K562 (cell line): ENCODE data around the gene SMIM22. TPM values are rescaled to one million over a fixed set of nuclear protein-coding genes. Genes with fewer than 3 reads are reported as not detected.

Experiments used
- ATAC-seq: fragments of 200-7000 bp; cut with Tn5 transposase; 3 replicates; pipeline ENCODE4 v1.9.1; 2020; ENCODE audit warnings: moderate library complexity
- BruUV-seq: library from RNA; stranded (reverse); fragments of 400-500 nt; replicated peaks from 2 replicates; lab custom pipeline; 2021; lab: Mats Ljungman, UMichigan
- CTCF ChIA-PET: fragments of 300-600 bp; formaldehyde crosslinking; extraction: SDS; loops from one replicate; lab custom pipeline; 2021; ENCODE audit warnings: low intra/inter-chr PET ratio; lab: Yijun Ruan, JAX
- POLR2A ChIA-PET: fragments of 300-600, 350-650 bp; sonication (Branson Sonifier 250); formaldehyde crosslinking; extraction: SDS; loops from one replicate; lab custom pipeline; 2021; ENCODE audit warnings: antibody characterized with exemption, inconsistent platforms; lab: Yijun Ruan, JAX
- DNase-seq, 4 experiments: peaks; one replicate each; pipeline versions ENCODE4 v3.0.0 to v3.0.0-alpha.2; 2011 to 2018; ENCODE audit warnings: low spot score in 3 of 4, mixed read lengths in 3 of 4; ENCODE audit errors: extremely low read depth in 1 of 4
- FAIRE-seq: peaks from 2 replicates; lab custom pipeline; 2011; peaks lifted over from hg19 to GRCh38; lab: Jason Lieb, UNC
- H2AFZ ChIP-seq: 2 replicates; pipeline ENCODE4 v1.6.0; 2011; ENCODE audit warnings: low read depth, low read length, control low read depth, inconsistent platforms
- H3K27ac ChIP-seq: fragments of 200-600 bp; 3 replicates; pipeline ENCODE4 v1.8.0; 2011; ENCODE audit warnings: low read depth, mild to moderate bottlenecking, control low read depth, inconsistent platforms, low read length, moderate library complexity, mixed read lengths; ENCODE audit errors: extremely low read depth
- H3K27me3 ChIP-seq, 2 experiments: fragments of 300-600 bp in 1 of 2; 2 replicates in 1 of 2; 3 replicates in 1 of 2; pipeline versions ENCODE4 v1.6.0 to v1.8.0; 2011; ENCODE audit warnings: inconsistent platforms in 2 of 2, low read length in 2 of 2, mild to moderate bottlenecking in 1 of 2, mixed read lengths in 1 of 2, moderate library complexity in 1 of 2; ENCODE audit not compliant: control insufficient read depth in 2 of 2, insufficient read depth in 2 of 2
- H3K36me3 ChIP-seq: fragments of 300-600 bp; 3 replicates; pipeline ENCODE4 v1.8.0; 2011; ENCODE audit warnings: mild to moderate bottlenecking, low read length, inconsistent platforms; ENCODE audit not compliant: control insufficient read depth, insufficient read depth
- H3K4me1 ChIP-seq, 2 experiments: fragments of 200-600 bp in 1 of 2; replicated peaks in 1 of 2; 2 replicates in 1 of 2; 3 replicates in 1 of 2; pipeline versions ENCODE4 v1.5.1 to v1.8.0; 2011; ENCODE audit warnings: inconsistent platforms in 2 of 2, low read length in 2 of 2, mild to moderate bottlenecking in 1 of 2, mixed read lengths in 1 of 2, moderate library complexity in 1 of 2; ENCODE audit not compliant: control insufficient read depth in 2 of 2, insufficient read depth in 2 of 2
- H3K4me2 ChIP-seq: 2 replicates; pipeline ENCODE4 v1.6.1; 2011; ENCODE audit warnings: low read length, control low read depth, inconsistent platforms, mixed read lengths; ENCODE audit not compliant: insufficient read depth
- H3K4me3 ChIP-seq: fragments of 200-600 bp; sonication (generic), shearing (Covaris generic); 2 replicates; pipeline ENCODE4 v1.5.1; 2016; ENCODE audit warnings: control low read depth, inconsistent platforms
- H3K79me2 ChIP-seq: fragments of 200-600 bp; 3 replicates; pipeline ENCODE4 v1.8.0; 2011; ENCODE audit warnings: low read length, inconsistent platforms; ENCODE audit not compliant: control insufficient read depth, insufficient read depth
- H3K9ac ChIP-seq, 2 experiments: 2 replicates each; pipeline versions ENCODE4 v1.6.0 to v1.6.1; 2011; ENCODE audit warnings: low read depth in 2 of 2, low read length in 2 of 2, control low read depth in 1 of 2, inconsistent platforms in 1 of 2, mild to moderate bottlenecking in 1 of 2, mixed read lengths in 1 of 2; ENCODE audit not compliant: insufficient read depth in 1 of 2
- H3K9me1 ChIP-seq: one replicate; pipeline ENCODE4 v1.6.0; 2011; ENCODE audit warnings: inconsistent platforms, mild to moderate bottlenecking, low read length, moderate library complexity; ENCODE audit not compliant: control insufficient read depth, insufficient read depth
- H3K9me3 ChIP-seq: replicated peaks from 2 replicates; pipeline ENCODE4 v1.5.1; 2011; ENCODE audit warnings: low read depth, low read length, inconsistent platforms; ENCODE audit not compliant: control insufficient read depth, insufficient read depth
- H4K20me1 ChIP-seq: replicated peaks from 2 replicates; pipeline ENCODE4 v1.6.1; 2011; ENCODE audit warnings: low read length, inconsistent platforms, mixed read lengths; ENCODE audit not compliant: control insufficient read depth, insufficient read depth
- BHLHE40 ChIP-seq: IDR thresholded peaks from 2 replicates; pipeline ENCODE4 v1.6.1; 2011; ENCODE audit warnings: low read length, improper control_type of control experiment
- NELFE ChIP-seq: IDR thresholded peaks from 2 replicates; pipeline ENCODE4 v1.6.1; 2011; ENCODE audit warnings: mild to moderate bottlenecking; ENCODE audit not compliant: insufficient read depth, insufficient read length
- POLR2G ChIP-seq: fragments of 200-400 bp; formaldehyde crosslinking; IDR thresholded peaks from 2 replicates; pipeline ENCODE4 v1.6.1; 2017; ENCODE audit warnings: low read depth, mild to moderate bottlenecking, antibody characterized with exemption, low read length, moderate library complexity
- WGBS: fragments of 100-300 bp; shearing (Covaris generic); methylation state at CpG from one replicate; pipeline ENCODE4 v1.1.6; 2016; ENCODE audit warnings: low coverage, mixed read lengths; ENCODE audit not compliant: insufficient coverage; ENCODE audit errors: missing lambda C conversion rate; 5-methylcytosine and 5-hydroxymethylcytosine counted together
- in situ Hi-C: fragments of 300-500 bp; cut with MboI; formaldehyde crosslinking; loops from 4 replicates; pipeline ENCODE4 v1.15.0; 2018; ENCODE audit warnings: inconsistent platforms, mixed read lengths
- intact Hi-C: fragments of 100-400 bp; cut with micrococcal nuclease; formaldehyde crosslinking; loops from 2 replicates; pipeline ENCODE4 v1.14.2; 2022
- polyA plus RNA-seq, 8 experiments: library from polyadenylated mRNA; depleted of rRNA in 4 of 8; stranded (reverse) in 5 of 8; unstranded in 3 of 8; fragments of >200 nt; fragmentation: Nextera tagmentation in 2 of 8; fragmentation: Illumina TruSeq in 1 of 8; extraction: Ambion mirVana in 2 of 8; extraction: Trizol in 1 of 8; gene quantifications; 2 replicates each; pipeline versions ENCODE4 v1.2.1 to v1.2.3, GENCODE V29; 2011 to 2014; ENCODE audit warnings: inconsistent platforms in 1 of 8, missing spikeins in 1 of 8
- total RNA-seq, 7 experiments: library from RNA; depleted of rRNA in 6 of 7; stranded (reverse); fragments of >200 nt in 6 of 7; fragmentation: Illumina TruSeq in 2 of 7; extraction: Trizol in 2 of 7; gene quantifications; 2 replicates each; pipeline versions ENCODE4 v1.2.1 to v1.2.3, GENCODE V29; 2011 to 2021; ENCODE audit warnings: low replicate concordance in 1 of 7
- TF ChIP-seq, protein P1 (sequence below): sonication (generic); formaldehyde crosslinking; IDR thresholded peaks from 2 replicates; pipeline ENCODE4 v1.8.1; 2023; ENCODE audit warnings: missing genetic modification reagents, mild to moderate bottlenecking, borderline replicate concordance
- TF ChIP-seq, protein P2 (sequence below): sonication (generic); formaldehyde crosslinking; IDR thresholded peaks from 2 replicates; pipeline ENCODE4 v1.8.1; 2022; ENCODE audit warnings: missing genetic modification reagents
- TF ChIP-seq, protein P3 (sequence below), 2 experiments: fragments of 450-650 bp in 1 of 2; sonication (generic) in 1 of 2; formaldehyde crosslinking in 1 of 2; IDR thresholded peaks in 1 of 2; conservative IDR thresholded peaks in 1 of 2; 2 replicates each; pipeline versions ENCODE4 v1.6.1 to v1.8.1; 2016 to 2023; ENCODE audit warnings: mild to moderate bottlenecking in 2 of 2, moderate library complexity in 2 of 2, inconsistent platforms in 1 of 2, missing genetic modification reagents in 1 of 2

Gene SMIM22
- total and polyA plus RNA-seq, 9 of the 15 experiments (the other 6 are each of a cell fraction or from before 2014, with no cell fraction given) = not detected

DNA sequence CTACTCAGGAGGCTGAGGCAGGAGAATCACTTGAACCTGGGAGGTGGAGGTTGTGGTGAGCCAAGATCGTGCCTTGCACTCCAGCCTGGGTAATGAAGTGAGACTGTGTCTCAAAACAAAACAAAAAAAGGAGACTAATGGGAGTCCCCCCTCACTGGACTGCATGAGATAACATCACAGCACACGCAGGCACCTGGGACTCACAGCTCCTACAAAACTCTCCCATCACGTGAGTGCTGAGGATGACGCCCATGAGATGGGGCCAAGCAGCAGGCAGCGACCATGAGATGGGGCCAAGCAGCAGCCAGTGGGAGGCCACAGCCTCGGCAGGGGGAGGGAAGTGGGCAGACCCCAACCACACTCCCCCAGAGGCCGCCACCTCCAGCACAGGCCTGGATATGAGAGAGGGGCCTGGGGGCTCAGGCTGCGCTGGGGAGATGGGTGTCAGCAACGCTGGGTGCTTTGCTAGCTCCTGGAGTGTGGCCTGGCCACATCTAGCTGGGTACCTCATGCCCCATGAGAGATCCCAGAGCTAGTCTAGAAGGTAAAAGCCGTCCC is 45.4 kb upstream of the SMIM22 start:
- FAIRE-seq = no peak
- no peak for ATAC-seq
- Histone ChIP-seq H3K9me3 (peaks cover 2% of the 10 kb centered on the region; the same call in 1 of the 2 replicates), H3K4me2 (no peak overlapping the region)
- no peak for DNase-seq
- TF ChIP-seq, protein P1, sequence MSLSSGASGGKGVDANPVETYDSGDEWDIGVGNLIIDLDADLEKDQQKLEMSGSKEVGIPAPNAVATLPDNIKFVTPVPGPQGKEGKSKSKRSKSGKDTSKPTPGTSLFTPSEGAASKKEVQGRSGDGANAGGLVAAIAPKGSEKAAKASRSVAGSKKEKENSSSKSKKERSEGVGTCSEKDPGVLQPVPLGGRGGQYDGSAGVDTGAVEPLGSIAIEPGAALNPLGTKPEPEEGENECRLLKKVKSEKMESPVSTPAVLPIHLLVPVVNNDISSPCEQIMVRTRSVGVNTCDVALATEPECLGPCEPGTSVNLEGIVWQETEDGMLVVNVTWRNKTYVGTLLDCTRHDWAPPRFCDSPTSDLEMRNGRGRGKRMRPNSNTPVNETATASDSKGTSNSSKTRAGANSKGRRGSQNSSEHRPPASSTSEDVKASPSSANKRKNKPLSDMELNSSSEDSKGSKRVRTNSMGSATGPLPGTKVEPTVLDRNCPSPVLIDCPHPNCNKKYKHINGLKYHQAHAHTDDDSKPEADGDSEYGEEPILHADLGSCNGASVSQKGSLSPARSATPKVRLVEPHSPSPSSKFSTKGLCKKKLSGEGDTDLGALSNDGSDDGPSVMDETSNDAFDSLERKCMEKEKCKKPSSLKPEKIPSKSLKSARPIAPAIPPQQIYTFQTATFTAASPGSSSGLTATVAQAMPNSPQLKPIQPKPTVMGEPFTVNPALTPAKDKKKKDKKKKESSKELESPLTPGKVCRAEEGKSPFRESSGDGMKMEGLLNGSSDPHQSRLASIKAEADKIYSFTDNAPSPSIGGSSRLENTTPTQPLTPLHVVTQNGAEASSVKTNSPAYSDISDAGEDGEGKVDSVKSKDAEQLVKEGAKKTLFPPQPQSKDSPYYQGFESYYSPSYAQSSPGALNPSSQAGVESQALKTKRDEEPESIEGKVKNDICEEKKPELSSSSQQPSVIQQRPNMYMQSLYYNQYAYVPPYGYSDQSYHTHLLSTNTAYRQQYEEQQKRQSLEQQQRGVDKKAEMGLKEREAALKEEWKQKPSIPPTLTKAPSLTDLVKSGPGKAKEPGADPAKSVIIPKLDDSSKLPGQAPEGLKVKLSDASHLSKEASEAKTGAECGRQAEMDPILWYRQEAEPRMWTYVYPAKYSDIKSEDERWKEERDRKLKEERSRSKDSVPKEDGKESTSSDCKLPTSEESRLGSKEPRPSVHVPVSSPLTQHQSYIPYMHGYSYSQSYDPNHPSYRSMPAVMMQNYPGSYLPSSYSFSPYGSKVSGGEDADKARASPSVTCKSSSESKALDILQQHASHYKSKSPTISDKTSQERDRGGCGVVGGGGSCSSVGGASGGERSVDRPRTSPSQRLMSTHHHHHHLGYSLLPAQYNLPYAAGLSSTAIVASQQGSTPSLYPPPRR (CRISPR knock-in tag) = no peak
- TF ChIP-seq, protein P2, sequence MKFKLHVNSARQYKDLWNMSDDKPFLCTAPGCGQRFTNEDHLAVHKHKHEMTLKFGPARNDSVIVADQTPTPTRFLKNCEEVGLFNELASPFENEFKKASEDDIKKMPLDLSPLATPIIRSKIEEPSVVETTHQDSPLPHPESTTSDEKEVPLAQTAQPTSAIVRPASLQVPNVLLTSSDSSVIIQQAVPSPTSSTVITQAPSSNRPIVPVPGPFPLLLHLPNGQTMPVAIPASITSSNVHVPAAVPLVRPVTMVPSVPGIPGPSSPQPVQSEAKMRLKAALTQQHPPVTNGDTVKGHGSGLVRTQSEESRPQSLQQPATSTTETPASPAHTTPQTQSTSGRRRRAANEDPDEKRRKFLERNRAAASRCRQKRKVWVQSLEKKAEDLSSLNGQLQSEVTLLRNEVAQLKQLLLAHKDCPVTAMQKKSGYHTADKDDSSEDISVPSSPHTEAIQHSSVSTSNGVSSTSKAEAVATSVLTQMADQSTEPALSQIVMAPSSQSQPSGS (CRISPR knock-in tag) = no peak
- TF ChIP-seq, protein P3, sequence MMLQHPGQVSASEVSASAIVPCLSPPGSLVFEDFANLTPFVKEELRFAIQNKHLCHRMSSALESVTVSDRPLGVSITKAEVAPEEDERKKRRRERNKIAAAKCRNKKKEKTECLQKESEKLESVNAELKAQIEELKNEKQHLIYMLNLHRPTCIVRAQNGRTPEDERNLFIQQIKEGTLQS (IDR thresholded peaks at IDR 0.05) = no peak
- TF ChIP-seq, protein P3 (CRISPR knock-in tag; conservative IDR thresholded peaks at IDR 0.05) = no peak
- TF ChIP-seq BHLHE40 (0 out of 2 replicates have a peak, but pooled peaks have one; percentile 14), POLR2G (peak; percentile 63), NELFE (no peak)
- TF ChIP-seq, all 486 proteins: peak for 2
- intact Hi-C loops = no loop called here
- no peak overlapping the region for H3K27ac ChIP-seq
- H3K9ac ChIP-seq = peak overlapping the region in 1 of 2 experiments; percentile 10; a peak in 1 of 4 replicates
- POLR2A ChIA-PET = interaction anchor here (1.1 kb wide), 1 partner anchor 11 kb away, joined by 5 read pairs; no protein-coding TSS in a partner anchor
- H3K36me3 ChIP-seq = peaks cover 40% of the 10 kb centered on the region
- no peaks in the 10 kb centered on the region for H3K79me2 ChIP-seq
- 60% methylated on average over 10 of the region's 10 CpGs for WGBS
- no peak overlapping the region for H3K4me3 ChIP-seq
- H3K27me3 ChIP-seq = no peaks in the 10 kb centered on the region
- peaks cover 0 to 21% of the 10 kb centered on the region in 2 experiments; a peak in 2 of 5 replicates for H3K4me1 ChIP-seq
- in situ Hi-C loops = no loop called here
- BruUV-seq = no TSS peak
- H2AFZ ChIP-seq = no peak overlapping the region
- no peaks in the 10 kb centered on the region for H4K20me1 ChIP-seq
- no peaks in the 10 kb centered on the region for H3K9me1 ChIP-seq
- CTCF ChIA-PET = no interaction called here
